ENCODE measurements around the gene SPTSSA. TPM values are rescaled to one million over a fixed set of nuclear protein-coding genes. Genes with fewer than 3 reads are reported as not detected.

Gene SPTSSA
- total and polyA plus RNA-seq, 10 of the 15 experiments (the other 5 are each of a cell fraction or from before 2014, with no cell fraction given), result 9.3 to 37.7 (median 21.0) TPM

DNA sequence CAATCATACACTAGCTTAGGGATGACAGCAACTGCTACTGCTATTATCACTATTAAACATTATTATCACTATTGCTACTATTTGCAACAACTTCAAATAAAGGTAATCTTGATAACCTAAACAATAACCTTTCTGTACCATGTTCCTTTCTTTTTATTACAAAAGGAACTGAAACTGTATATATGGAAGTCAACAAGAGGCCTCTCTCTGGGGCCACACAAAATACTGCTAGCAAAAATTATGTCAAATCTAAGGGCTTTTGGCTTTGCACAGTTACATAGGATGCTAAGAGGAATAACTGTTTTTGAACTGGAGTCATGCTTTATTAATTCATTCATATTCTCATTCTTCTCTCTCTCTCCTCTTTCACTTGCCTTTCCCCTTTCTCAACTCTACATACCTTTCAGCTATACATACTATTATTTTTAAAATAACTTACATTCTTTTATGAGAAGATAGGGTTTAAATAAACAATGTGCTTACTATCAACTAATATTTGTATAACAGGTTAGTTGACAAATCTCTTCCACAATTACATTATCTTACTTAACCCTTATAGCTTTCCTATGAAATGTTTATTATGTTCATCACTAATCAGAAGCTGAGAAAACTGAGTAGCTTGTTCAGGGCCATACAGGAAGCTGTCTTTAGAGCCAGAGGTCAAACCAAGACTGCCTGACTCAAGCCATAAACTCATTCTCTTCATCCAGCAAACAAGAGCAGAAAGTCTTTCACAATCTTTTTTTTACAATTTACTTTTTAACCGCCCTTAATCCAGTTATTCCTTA is 25.7 kb downstream of the SPTSSA start:
- WGBS (ENCODE audit: insufficient coverage, insufficient replicate concordance, low lambda C conversion rate, missing lambda C conversion rate), result 89% methylated on average over 1 of the region's 1 CpG
- H3K4me2 ChIP-seq (ENCODE audit: control insufficient read depth, insufficient read depth), result no peak overlapping the region
- peaks cover 4% of the 10 kb centered on the region; the same call in 1 of the 2 replicates for H3K4me1 ChIP-seq (ENCODE audit: control insufficient read depth, insufficient read depth, low read length)
- H3K79me2 ChIP-seq (ENCODE audit: control insufficient read depth, insufficient read depth, low read length), result peaks cover 1% of the 10 kb centered on the region
- FAIRE-seq, result no peak
- ChIA-PET RAD21 (ENCODE audit: unreplicated experiment) (interaction anchor here (0.7 to 1.6 kb wide), 3 partner anchors 104 to 124 kb away, joined by 3 to 5 read pairs (median 3); no protein-coding TSS in a partner anchor), POLR2A (no interaction called here), SMC1A (ENCODE audit: uncharacterized antibody, unreplicated experiment) (interaction anchor here (0.7 kb wide), 1 partner anchor 10 kb away, joined by 3 read pairs; no protein-coding TSS in a partner anchor), CTCF (interaction anchor here (0.7 kb wide), 2 partner anchors 47 to 136 kb away, joined by 3 to 4 read pairs; no protein-coding TSS in a partner anchor)
- H3K4me3 ChIP-seq, result no peak overlapping the region
- ATAC-seq, result peak; percentile 70
- H3K9me3 ChIP-seq (replicated peaks; ENCODE audit: control insufficient read depth, insufficient read depth, low read length), result no peaks in the 10 kb centered on the region
- no peak for DNase-seq (ENCODE audit: low read depth, low spot score)
- 0 out of 2 replicates have a peak overlapping the region, but pooled peaks have one; percentile 3 for H3K27ac ChIP-seq (ENCODE audit: control insufficient read depth, insufficient read depth)
- intact Hi-C loops (cut with micrococcal nuclease; ENCODE audit: unreplicated experiment), result no loop called here
- H3K36me3 ChIP-seq (ENCODE audit: control insufficient read depth in 2 of 2, insufficient read depth in 2 of 2, low read length in 1 of 2), result no peaks in the 10 kb centered on the region; a peak in 1 of 4 replicates
- in situ Hi-C loops (cut with MboI), result no loop called here
- TF ChIP-seq SPI1 (IDR thresholded peaks at IDR 0.05; ENCODE audit: borderline replicate concordance, insufficient read depth, low read depth, low read length) (peak; percentile 67), NR2C2 (IDR thresholded peaks at IDR 0.05; ENCODE audit: borderline replicate concordance, control insufficient read depth, insufficient read length, low read depth) (no peak), BHLHE40 (IDR thresholded peaks at IDR 0.05; ENCODE audit: borderline replicate concordance in 1 of 2, low read depth in 2 of 2, low read length in 1 of 2) (no peak)
- no peak overlapping the region for H2AFZ ChIP-seq (ENCODE audit: control insufficient read depth, low read depth, low read length)
- no TSS peak for BruUV-seq (replicated peaks)
- H3K27me3 ChIP-seq (replicated peaks in 1 of 2; ENCODE audit: control insufficient read depth in 2 of 2, insufficient read depth in 2 of 2, low read length in 1 of 2), result no peaks in the 10 kb centered on the region
- no peaks in the 10 kb centered on the region for H4K20me1 ChIP-seq (ENCODE audit: control insufficient read depth, insufficient read depth)
- no peak overlapping the region for H3K9ac ChIP-seq (ENCODE audit: control insufficient read depth, insufficient read depth, low read length)

DNA sequence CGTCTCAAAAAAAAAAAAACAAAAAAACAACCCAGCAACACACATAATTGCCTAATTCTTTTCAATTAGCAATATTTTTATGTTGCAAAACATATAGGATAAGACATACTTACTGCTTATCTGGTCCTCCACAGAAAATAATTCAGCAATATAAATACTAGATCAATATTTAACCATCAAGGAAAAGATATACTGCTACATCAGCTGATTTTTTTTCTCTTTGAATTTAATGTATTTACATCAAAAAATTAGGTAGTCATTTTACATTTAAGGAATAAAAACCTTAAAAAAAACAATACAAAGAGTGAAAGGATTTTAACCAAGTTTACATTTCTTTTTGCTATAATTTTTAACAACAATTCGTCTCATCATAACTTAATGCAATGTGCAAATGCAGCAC is 28.1 kb downstream of the SPTSSA start:
- Histone ChIP-seq H4K20me1 (ENCODE audit: control insufficient read depth, insufficient read depth) (no peaks in the 10 kb centered on the region), H3K27ac (ENCODE audit: control insufficient read depth, insufficient read depth) (no peak overlapping the region), H3K4me1 (ENCODE audit: control insufficient read depth, insufficient read depth, low read length) (peaks cover 4% of the 10 kb centered on the region; the same call in 1 of the 2 replicates), H2AFZ (ENCODE audit: control insufficient read depth, low read depth, low read length) (no peak overlapping the region), H3K9ac (ENCODE audit: control insufficient read depth, insufficient read depth, low read length) (no peak overlapping the region), H3K36me3 (ENCODE audit: control insufficient read depth in 2 of 2, insufficient read depth in 2 of 2, low read length in 1 of 2) (no peaks in the 10 kb centered on the region; a peak in 1 of 4 replicates), H3K27me3 (replicated peaks in 1 of 2; ENCODE audit: control insufficient read depth in 2 of 2, insufficient read depth in 2 of 2, low read length in 1 of 2) (no peaks in the 10 kb centered on the region), H3K79me2 (ENCODE audit: control insufficient read depth, insufficient read depth, low read length) (peaks cover 1% of the 10 kb centered on the region; the same call in 1 of the 2 replicates), H3K4me2 (ENCODE audit: control insufficient read depth, insufficient read depth) (no peak overlapping the region), H3K9me3 (replicated peaks; ENCODE audit: control insufficient read depth, insufficient read depth, low read length) (no peaks in the 10 kb centered on the region), H3K4me3 (no peak overlapping the region)
- no peak for TF ChIP-seq EGR1 (IDR thresholded peaks at IDR 0.05; ENCODE audit: borderline replicate concordance in 1 of 2, low read depth in 2 of 2, low read length in 2 of 2)
- no peak for TF ChIP-seq NFXL1 (IDR thresholded peaks at IDR 0.05; ENCODE audit: borderline replicate concordance)
- TF ChIP-seq MEF2A (IDR thresholded peaks at IDR 0.05; ENCODE audit: insufficient read depth, low read depth, low read length), result no peak
- no peak for TF ChIP-seq TCF3 (IDR thresholded peaks at IDR 0.05; ENCODE audit: borderline replicate concordance, insufficient read depth, low read depth, low read length)
- no peak for TF ChIP-seq TARDBP (IDR thresholded peaks at IDR 0.05; ENCODE audit: borderline replicate concordance)
- no peak for TF ChIP-seq MTA3 (IDR thresholded peaks at IDR 0.05; ENCODE audit: borderline replicate concordance, low read length)
- no peak for TF ChIP-seq CREM (IDR thresholded peaks at IDR 0.05; ENCODE audit: low read depth)
- TF ChIP-seq ZBED1 (IDR thresholded peaks at IDR 0.05; ENCODE audit: borderline replicate concordance), result no peak
- no peak for TF ChIP-seq ZNF24 (IDR thresholded peaks at IDR 0.05)
- no peak for TF ChIP-seq ZZZ3 (IDR thresholded peaks at IDR 0.05; ENCODE audit: control insufficient read depth, insufficient read length, low read depth)
- TF ChIP-seq EED (IDR thresholded peaks at IDR 0.05; ENCODE audit: low read depth), result no peak
- no peak for TF ChIP-seq NRF1 (conservative IDR thresholded peaks at IDR 0.05; ENCODE audit: low read depth, low read length)
- 95% methylated on average over 2 of the region's 2 CpGs for WGBS (ENCODE audit: insufficient coverage, insufficient replicate concordance, low lambda C conversion rate, missing lambda C conversion rate)
- in situ Hi-C loops (cut with MboI), result no loop called here
- CTCF ChIA-PET, result no interaction called here
- SMC1A ChIA-PET (ENCODE audit: uncharacterized antibody, unreplicated experiment), result no interaction called here
- RAD21 ChIA-PET (ENCODE audit: unreplicated experiment), result no interaction called here
- no peak for DNase-seq (ENCODE audit: low read depth, low spot score)
- POLR2A ChIA-PET, result no interaction called here
- FAIRE-seq, result no peak
- ATAC-seq, result no peak
- intact Hi-C loops (cut with micrococcal nuclease; ENCODE audit: unreplicated experiment), result no loop called here
- BruUV-seq (replicated peaks), result no TSS peak
